HG03575 (cell line): ENCODE results near the gene AGFG2.

Experiments
- ATAC-seq: cut with Tn5 transposase; IDR thresholded peaks from one replicate; pipeline ENCODE4 v1.9.1; 2021; ENCODE audit not compliant: unreplicated experiment, insufficient number of reproducible peaks, low FRiP score; ENCODE audit errors: extremely low read depth

Gene AGFG2

DNA sequence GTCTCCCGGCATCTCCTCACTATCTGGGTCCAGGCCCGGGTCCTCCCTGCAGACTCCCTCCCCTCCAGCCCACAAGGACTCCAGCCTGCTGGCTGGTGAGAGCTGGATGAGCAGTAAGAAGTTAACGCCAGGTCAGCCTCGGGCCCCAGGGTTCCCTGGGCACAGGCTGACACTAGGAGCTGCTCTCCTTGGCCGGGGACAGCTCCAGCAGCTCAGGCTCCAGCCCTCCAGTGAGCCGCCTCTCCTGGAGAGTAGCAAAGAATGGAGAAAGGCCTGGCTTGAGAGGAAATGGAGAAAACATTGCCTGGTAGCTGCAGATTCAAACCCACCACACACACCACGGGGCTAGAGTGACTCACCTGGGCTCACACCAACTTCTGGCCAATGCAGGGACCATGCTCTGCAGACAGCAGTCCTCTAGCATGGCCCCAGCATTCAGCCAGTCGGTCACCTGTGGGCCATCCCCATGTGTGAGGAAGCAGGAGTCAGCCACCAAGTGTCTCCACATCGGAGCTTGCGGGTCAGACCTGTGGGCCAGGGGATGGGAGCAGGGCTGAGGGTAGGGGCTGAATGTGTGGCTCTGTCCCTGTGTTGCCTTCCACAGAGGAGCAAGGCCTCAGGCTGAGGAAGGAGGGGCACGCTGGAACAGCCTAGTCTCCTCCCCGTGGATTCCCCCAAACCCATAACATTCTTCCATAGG is 28.2 kb downstream of the AGFG2 start:
- no peak for ATAC-seq

- ATAC-seq = no peak
Observed at GRCh38 chr7:100567751-100568175, 28.8 kb downstream of the AGFG2 start.

DNA sequence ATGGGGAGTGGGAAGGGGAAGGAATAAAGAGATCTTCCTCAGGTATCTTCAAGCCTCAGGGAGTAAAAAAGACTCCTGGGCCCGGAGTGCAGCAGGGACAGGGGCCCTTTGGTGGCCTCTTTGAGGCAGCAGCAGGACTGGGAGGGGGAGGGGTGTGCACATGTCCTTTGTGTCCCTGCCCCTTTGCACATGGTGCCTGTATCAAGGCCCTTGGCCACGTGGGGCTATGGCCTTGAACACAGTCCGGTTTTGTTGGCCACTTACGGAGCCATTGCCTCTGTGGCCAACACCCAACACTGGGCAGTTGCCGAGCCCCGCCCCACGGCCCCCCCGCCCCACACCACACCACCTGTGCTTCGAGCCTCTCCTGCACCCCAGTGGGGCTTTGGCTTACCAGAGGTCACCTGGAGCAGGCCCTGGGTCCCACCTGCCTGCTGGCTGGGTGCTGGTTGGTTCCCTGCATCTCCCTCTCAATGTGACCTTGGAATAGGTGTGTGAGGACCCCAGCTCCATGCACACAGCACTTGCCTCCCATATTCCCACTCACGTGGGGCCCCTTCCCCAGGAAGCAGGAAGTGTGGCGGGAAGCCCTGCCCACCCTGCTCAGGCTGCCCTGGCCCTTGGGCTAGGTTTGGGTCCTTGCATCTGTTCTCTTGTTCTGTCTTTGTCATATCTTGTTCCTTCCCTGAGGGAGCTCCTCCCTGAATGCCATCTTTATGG is 29.3 kb downstream of the AGFG2 start:
- no peak for ATAC-seq

DNA sequence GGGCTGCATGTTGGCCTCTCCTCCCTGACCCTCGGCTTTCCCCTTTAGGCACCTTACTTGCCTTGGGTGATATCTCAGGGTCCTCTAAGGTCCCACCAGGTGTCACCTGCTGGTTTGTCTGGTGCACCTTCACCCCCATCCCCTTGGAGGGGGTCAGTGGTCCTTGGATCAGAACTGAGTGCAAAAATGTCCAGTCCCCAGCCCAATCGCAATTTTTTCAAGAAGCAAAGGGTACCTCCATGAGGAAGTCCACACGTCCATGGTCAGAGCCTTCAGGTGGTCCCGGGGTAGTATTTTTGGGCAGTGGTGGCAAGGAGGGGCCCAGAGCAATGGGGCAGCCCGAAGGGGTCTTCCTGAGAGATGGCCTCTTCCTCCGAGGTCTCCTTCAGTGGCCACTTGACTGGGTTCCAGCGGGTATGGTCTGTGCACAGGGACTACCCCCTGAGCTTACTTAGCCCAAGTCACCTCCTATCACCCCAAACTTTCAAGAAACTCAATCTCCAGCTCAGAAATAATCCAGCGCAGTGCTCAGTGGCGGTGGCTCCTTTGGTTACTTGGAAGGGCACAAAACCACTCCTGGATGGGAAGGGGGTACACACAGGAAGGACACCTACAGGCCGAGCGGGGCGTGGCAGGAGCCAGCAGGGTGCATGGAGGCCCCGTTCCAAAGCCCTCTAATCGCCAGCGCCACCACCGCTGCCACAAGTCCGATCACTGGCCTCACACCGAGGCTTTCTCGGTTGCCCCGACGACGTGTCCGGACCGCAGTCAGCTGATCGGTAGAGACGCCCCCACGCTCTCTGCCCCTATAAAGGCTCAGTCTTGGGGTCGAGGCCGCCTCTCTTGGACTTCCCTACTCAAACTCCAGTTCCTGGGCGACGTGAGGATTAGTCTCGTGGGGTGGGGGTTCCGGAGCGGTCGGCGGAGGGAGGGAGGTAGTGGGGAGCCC is 30.2 kb downstream of the AGFG2 start:
- ATAC-seq = no peak

DNA sequence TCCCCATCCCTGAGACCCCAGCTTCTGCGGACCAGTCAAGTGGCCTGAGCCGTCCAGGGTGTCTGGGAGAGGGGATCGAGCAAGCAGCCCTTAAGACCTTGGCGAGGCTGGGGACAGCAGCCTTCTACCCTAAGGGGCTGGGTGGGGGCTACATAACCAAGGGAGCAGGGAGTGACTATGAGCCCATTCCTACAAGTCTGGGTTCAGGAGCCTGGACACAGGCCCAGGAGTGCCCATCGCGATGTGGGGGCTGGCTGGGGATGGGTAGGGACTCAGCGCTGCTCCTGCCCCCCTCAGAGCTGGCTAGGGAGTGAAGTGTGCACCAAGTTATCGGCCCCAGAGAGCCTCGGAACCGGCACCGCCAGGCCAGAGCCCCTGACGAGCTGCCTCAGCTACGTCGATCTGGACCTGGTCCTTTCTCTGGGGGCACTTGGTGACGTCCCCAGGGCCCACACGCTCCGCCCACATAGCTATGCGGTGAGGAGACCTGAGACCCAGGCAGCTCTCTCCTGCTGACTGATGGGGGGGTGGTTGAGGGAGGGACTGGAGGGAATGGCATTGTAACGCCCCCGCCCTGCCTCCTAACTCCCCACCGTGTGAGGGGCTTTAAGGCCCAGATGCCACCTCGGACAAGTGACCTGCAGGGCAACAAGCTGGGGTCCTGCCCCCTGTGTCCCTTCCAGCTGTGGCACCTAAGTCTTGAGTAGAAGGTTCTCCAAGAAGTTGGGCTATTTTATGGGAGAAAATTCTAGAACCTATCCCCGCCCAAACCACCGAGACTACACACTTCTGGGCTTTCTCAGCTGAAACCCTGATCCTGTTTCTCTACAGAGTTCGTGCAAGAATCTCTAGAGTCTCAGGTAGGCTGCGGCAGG is 32.2 kb downstream of the AGFG2 start:
- no peak for ATAC-seq

DNA sequence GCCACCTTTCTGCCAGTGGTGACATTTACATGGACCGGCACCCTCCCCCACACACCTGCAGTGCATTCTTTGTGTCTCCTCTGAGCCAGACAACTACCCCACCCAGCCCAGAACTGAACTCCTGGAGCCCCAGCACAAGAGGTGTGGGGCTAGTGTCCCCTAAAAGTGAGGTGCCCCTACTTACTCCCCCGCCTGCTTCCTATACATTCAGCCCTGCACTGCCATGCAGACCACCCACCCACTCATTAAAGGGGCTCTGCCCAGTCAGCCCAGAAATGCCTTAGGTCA is 32.8 kb downstream of the AGFG2 start:
- no peak for ATAC-seq

DNA sequence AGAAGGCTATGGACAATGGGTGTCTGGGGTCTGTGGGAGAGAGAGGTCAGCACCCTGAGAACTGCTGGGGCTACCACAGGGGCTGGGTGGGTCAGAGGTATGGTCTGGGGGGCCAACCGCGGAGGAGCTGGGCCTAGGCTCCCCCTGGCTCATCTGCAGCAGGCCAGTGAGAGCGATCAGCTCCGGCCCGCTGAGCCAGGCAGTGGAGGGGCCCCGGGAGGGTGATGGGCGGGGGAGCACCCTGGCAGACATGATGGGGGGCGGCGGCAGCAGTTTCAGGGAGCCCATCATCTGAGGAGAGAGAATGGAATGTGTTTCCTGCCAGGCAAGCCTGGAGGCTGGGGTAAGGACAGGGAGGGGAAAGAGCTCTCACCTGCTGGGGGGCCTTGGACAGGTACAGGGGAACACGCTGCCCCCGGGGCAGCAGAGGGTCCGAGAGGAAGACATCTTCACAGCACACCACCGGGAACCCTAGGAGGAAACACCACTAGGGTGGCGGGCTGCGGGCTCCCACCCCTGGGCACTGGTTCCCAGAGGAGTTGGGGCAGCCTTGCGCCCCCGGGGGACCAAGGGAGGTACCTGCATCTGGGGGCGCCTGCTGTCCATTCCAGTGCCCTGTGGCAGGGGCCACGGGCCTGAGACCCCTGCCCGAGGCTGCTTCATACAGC is 33.4 kb downstream of the AGFG2 start:
- no peak for ATAC-seq

DNA sequence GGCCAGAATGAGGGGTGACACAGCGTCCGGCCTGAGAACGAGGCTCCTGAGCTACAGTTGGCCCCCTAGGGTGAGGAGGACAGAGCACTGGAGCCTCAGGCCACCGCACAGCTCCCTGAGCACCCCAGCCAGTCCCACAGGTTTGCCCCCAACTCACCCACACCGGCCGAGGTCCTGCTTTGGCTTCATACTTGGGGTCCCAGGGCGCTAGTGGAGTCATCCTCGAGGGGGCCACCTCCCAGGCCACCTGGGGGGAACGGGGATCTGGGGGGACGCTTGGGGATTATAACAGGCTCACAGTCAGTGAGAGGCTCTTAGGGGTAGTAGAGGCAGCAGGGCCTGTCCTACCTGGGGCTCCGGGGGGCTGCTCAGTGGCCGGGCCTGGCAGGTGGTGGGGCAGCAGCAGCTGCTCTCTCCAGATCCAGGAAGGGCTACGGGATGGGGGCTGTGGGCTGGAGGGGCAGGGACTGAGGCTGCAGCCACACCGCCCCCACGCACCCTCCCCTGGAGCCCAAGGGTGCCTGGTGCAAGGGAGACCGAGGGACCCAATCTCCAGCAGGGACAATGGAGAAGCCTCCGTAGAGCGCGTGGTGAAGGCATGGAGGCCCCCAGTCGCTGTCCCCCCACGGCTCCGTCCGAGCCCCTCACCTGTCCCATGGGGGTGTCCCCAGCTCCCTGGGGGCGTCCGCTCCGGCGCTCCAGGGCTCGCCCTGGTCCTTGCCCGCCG is 34.1 kb downstream of the AGFG2 start:
- no peak for ATAC-seq

DNA sequence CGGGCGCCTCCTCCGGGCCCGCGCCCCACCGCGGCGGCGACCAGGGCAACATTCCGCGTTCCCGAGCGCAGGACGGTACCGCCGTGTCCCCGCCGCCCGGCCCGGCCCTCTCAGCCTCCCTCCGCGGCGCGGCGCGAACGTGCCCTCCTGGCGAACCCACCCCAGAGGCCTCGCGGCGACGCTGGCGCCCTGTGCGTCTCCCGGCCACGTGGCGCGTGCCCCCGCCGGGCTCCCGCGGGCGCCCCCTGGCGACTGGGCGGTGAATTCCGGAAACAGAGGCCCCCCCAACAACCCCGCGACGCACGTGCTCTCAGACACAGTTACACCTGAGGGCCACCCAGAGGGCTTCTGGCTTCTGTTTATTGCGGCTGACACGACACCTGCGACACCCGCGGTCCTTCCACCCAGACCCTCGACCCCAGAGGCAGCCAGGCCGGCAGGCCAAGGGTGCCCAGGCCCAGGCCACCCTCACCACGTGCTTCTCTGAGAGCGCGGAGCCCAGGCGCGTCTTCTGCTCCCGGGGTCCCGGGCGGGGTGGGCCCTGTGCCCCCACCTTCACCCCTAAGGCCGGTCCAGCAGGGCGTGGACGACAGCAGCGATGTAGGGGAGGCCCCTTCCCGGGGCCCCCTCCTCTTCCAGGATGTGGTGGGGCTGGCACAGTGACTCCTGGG is 34.8 kb downstream of the AGFG2 start, which contains the start of gene SAP25:
SAP25 (minus strand) TSS at position 210 of the 671 bp plus-strand sequence; CDS start at position 52, 158 bp downstream.
- no peak for ATAC-seq

- no peak for ATAC-seq
Observed at GRCh38 chr7:100574362-100575205, 35.6 kb downstream of the AGFG2 start.

DNA sequence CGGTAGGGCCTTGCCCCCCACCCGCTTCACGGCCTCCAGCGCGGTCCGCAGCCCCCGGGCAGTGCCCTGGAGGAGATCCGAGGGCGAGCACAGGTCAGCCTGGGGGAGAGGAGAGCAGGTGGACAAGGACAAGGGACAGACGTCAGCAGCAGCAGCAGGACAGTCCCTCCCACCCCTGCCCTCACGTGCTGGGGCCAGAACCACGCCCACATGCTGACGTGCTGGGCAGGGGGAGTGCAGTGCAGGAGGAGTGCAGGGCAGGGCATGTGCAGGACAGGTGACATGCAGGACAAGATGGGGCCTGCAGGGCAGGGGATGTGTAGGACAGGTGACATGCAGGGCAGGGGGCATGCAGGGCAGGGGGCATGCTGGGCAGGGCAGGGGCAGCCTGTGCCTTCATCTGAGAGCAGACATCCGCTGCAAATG is 36.2 kb downstream of the AGFG2 start:
- ATAC-seq = no peak

GRCh38 chr7:100575746-100576383 is 36.9 kb downstream of the AGFG2 start:
- ATAC-seq = no peak

DNA sequence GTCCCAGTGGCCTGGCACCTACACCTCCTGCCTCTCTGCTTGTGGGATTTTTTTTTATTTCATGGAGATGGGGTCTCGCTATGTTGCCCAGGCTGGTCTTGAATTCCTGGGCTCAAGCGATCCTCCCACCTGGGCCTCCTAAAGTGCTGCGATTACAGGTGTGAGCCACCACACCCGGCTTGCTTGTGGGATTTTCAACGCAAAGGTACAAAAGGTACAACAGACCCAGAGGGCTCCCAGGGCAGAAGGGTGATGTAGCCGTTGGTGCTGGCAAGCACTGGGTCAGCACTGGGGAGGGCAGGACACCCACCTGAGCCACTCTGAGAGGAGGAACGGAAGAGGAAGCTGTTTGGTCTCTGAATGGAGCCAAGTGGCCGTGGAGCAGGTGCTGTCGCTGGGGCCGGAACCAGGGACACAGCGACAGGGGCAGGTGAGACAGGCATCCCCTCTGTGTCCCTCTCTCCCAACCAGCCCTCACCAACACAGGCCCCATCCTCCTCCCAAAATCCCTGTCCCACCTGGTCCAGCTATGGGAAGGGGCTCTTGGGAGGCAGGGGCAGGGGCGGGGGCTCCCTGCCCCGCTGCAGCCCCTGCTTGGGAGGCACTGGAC is 37.5 kb downstream of the AGFG2 start:
- ATAC-seq = no peak

- ATAC-seq = no peak
Observed at GRCh38 chr7:100577103-100577502, 38.1 kb downstream of the AGFG2 start.

DNA sequence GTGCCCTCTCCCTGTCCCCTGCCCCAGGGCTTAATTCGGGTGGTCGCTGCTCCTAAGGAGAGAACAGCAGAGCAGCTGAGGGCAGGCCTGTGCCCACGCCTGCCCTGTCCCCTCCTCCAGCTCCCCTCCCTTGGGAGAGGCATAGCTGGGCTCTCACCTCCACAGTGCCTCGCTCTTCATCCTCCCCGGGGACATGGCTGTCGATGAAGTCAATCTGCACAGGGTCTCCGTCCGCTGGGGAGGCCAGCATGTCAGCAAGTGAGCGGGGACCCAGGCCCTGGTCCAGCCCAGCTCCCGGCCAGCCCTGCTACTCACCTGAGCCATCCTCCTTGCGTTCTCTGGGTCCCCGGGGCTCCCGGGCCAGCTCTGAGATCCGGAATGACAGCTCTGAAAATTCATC is 38.5 kb downstream of the AGFG2 start:
- ATAC-seq = no peak
